ENCODE measurements around the gene AVEN. TPM values are rescaled to one million over a fixed set of nuclear protein-coding genes. Genes with fewer than 3 reads are reported as not detected.

Gene AVEN
- total and polyA plus RNA-seq, 2 experiments from 2014 or later = 7.7 to 10.3 TPM

- no peak for TF ChIP-seq CREB1 (CRISPR knock-in tag; IDR thresholded peaks at IDR 0.05; ENCODE audit: low read depth)
- TF ChIP-seq STAT1 (IDR thresholded peaks at IDR 0.05; ENCODE audit: unreplicated experiment) = no peak
- TF ChIP-seq EZH2 (IDR thresholded peaks at IDR 0.05; ENCODE audit: low read depth, unreplicated experiment) = no peak
- TF ChIP-seq CTCF (conservative IDR thresholded peaks at IDR 0.05; ENCODE audit: low read depth in 2 of 2) = no peak
- no peak for TF ChIP-seq EZH2phosphoT487 (IDR thresholded peaks at IDR 0.05; ENCODE audit: unreplicated experiment)
- TF ChIP-seq, protein P1, sequence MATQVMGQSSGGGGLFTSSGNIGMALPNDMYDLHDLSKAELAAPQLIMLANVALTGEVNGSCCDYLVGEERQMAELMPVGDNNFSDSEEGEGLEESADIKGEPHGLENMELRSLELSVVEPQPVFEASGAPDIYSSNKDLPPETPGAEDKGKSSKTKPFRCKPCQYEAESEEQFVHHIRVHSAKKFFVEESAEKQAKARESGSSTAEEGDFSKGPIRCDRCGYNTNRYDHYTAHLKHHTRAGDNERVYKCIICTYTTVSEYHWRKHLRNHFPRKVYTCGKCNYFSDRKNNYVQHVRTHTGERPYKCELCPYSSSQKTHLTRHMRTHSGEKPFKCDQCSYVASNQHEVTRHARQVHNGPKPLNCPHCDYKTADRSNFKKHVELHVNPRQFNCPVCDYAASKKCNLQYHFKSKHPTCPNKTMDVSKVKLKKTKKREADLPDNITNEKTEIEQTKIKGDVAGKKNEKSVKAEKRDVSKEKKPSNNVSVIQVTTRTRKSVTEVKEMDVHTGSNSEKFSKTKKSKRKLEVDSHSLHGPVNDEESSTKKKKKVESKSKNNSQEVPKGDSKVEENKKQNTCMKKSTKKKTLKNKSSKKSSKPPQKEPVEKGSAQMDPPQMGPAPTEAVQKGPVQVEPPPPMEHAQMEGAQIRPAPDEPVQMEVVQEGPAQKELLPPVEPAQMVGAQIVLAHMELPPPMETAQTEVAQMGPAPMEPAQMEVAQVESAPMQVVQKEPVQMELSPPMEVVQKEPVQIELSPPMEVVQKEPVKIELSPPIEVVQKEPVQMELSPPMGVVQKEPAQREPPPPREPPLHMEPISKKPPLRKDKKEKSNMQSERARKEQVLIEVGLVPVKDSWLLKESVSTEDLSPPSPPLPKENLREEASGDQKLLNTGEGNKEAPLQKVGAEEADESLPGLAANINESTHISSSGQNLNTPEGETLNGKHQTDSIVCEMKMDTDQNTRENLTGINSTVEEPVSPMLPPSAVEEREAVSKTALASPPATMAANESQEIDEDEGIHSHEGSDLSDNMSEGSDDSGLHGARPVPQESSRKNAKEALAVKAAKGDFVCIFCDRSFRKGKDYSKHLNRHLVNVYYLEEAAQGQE (IDR thresholded peaks at IDR 0.05; ENCODE audit: unreplicated experiment) = no peak
Observed at GRCh38 chr15:33988384-33988783, 50.6 kb downstream of the AVEN start (continued).

DNA sequence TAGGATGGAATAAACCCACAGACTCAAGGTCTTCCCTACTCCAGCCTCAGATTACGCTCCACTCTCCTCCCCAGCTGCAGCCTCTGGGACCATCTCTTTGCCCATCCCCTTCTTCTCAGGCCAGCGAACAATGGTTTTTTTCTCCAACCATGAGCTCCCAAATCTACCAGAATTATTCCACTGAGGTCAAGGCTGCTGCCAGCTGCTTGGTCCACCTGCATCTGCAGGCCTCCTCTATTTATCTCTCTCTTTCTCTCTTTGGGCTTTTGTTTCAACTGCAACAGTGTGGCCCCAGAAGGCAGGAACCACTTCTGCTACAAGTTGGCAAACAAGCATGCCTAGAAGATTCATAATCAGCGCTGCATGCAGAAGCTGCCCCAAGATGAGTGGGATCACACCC lies 51.6 kb downstream of the AVEN start:
- Histone ChIP-seq H3K79me2 (replicated peaks; ENCODE audit: insufficient read depth) (no peaks in the 10 kb centered on the region), H4K20me1 (replicated peaks; ENCODE audit: insufficient read depth) (no peaks in the 10 kb centered on the region), H3K4me1 (ENCODE audit: insufficient read depth) (no peaks in the 10 kb centered on the region; the same call in 1 of the 2 replicates), H3K4me2 (no peak overlapping the region), H2AFZ (no peak overlapping the region), H3K4me3 (no peak overlapping the region), H3K27me3 (ENCODE audit: insufficient read depth) (no peaks in the 10 kb centered on the region), H3K9me2 (ENCODE audit: insufficient read depth) (no peaks in the 10 kb centered on the region), H3F3A (replicated peaks; ENCODE audit: low read depth) (no peaks in the 10 kb centered on the region), H3K27ac (ENCODE audit: low read depth) (no peak overlapping the region), H3K36me3 (ENCODE audit: insufficient read depth) (no peaks in the 10 kb centered on the region)
- H3K9me3 Mint-ChIP-seq = no peaks in the 10 kb centered on the region
- no peak for ATAC-seq
- no peaks in the 10 kb centered on the region for H3K4me1 Mint-ChIP-seq
- no peak for DNase-seq (ENCODE audit: low spot score)
- TF ChIP-seq NANOG (IDR thresholded peaks at IDR 0.05; ENCODE audit: borderline replicate concordance) = no peak
- TF ChIP-seq ZNF114 (CRISPR knock-in tag; IDR thresholded peaks at IDR 0.05) = no peak
- TF ChIP-seq JUNB (IDR thresholded peaks at IDR 0.05; ENCODE audit: unreplicated experiment) = no peak
- no peak for TF ChIP-seq ZNF462 (CRISPR knock-in tag; IDR thresholded peaks at IDR 0.05)
- TF ChIP-seq, protein P2, sequence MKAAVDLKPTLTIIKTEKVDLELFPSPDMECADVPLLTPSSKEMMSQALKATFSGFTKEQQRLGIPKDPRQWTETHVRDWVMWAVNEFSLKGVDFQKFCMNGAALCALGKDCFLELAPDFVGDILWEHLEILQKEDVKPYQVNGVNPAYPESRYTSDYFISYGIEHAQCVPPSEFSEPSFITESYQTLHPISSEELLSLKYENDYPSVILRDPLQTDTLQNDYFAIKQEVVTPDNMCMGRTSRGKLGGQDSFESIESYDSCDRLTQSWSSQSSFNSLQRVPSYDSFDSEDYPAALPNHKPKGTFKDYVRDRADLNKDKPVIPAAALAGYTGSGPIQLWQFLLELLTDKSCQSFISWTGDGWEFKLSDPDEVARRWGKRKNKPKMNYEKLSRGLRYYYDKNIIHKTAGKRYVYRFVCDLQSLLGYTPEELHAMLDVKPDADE (IDR thresholded peaks at IDR 0.05) = no peak
- no peak for TF ChIP-seq ZNF331 (CRISPR knock-in tag; IDR thresholded peaks at IDR 0.05; ENCODE audit: low read depth)
- TF ChIP-seq EZH2phosphoT487 (IDR thresholded peaks at IDR 0.05; ENCODE audit: unreplicated experiment) = no peak
- no peak for TF ChIP-seq STAT1 (IDR thresholded peaks at IDR 0.05; ENCODE audit: unreplicated experiment)
- H3K27ac Mint-ChIP-seq = no peak overlapping the region
- no peaks in the 10 kb centered on the region for H3K36me3 Mint-ChIP-seq (ENCODE audit: low read depth)
- H3K4me3 Mint-ChIP-seq = no peak overlapping the region
- no peaks in the 10 kb centered on the region for H3K27me3 Mint-ChIP-seq (ENCODE audit: insufficient read depth, low read depth, poor library complexity)

Data from GM23338 (cell line).